WERI-Rb-1 (cell line): ENCODE data around the gene ARAP3.

Experiments
- DNase-seq: peaks from one replicate; pipeline ENCODE4 v3.0.0-alpha.2; 2020
- H3K27ac ChIP-seq: fragments of 250-450 bp; sonication (Bioruptor Pico); 2 replicates; pipeline ENCODE4 v1.5.1; 2020; ENCODE audit warnings: mild to moderate bottlenecking, moderate library complexity
- H3K27me3 ChIP-seq: fragments of 250-450 bp; sonication (Bioruptor Pico); 2 replicates; pipeline ENCODE4 v1.5.1; 2021; ENCODE audit warnings: mild to moderate bottlenecking, low read depth, moderate library complexity; ENCODE audit not compliant: insufficient read depth, severe bottlenecking
- H3K36me3 ChIP-seq: fragments of 250-450 bp; sonication (Bioruptor Pico); 2 replicates; pipeline ENCODE4 v1.5.1; 2020; ENCODE audit warnings: mild to moderate bottlenecking, moderate library complexity
- H3K4me3 ChIP-seq: 2 replicates; pipeline ENCODE4 v1.5.1; 2011; ENCODE audit warnings: low read depth, mild to moderate bottlenecking, control low read depth, low read length
- H3K9me3 ChIP-seq: fragments of 250-450 bp; sonication (Bioruptor Pico); 2 replicates; pipeline ENCODE4 v1.5.1; 2021; ENCODE audit warnings: mild to moderate bottlenecking, moderate library complexity; ENCODE audit not compliant: severe bottlenecking
- TF ChIP-seq, protein P1 (sequence below): IDR thresholded peaks from 2 replicates; pipeline ENCODE4 v1.5.1; 2011; ENCODE audit warnings: low read depth, mild to moderate bottlenecking, control low read depth, inconsistent platforms, low read length

The ARAP3 gene

DNA sequence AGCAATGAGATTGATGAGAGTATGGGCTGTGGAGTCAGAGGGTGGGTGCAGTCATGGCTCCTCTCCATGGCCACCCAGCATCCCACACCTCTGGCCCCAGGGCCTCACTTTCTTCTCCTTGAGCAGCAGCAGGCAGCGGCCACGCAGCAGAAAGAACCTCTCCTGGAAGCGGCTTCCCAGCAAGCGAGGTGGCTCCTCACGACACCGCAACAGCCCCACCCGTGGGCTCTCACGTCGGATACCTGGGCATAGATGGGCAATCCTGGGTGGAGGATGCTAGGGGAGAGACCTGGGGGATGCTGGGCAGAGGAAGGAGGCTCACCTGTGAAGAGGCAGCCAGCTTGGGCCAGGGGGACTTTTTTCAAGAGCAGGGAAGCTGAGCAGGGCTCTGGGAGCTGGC lies 25.6 kb downstream of the ARAP3 start:
- Histone ChIP-seq H3K9me3 (no peaks in the 10 kb centered on the region), H3K4me3 (no peak overlapping the region), H3K27ac (no peak overlapping the region), H3K27me3 (no peaks in the 10 kb centered on the region), H3K36me3 (no peaks in the 10 kb centered on the region)
- DNase-seq, result no peak
- TF ChIP-seq, protein P1, sequence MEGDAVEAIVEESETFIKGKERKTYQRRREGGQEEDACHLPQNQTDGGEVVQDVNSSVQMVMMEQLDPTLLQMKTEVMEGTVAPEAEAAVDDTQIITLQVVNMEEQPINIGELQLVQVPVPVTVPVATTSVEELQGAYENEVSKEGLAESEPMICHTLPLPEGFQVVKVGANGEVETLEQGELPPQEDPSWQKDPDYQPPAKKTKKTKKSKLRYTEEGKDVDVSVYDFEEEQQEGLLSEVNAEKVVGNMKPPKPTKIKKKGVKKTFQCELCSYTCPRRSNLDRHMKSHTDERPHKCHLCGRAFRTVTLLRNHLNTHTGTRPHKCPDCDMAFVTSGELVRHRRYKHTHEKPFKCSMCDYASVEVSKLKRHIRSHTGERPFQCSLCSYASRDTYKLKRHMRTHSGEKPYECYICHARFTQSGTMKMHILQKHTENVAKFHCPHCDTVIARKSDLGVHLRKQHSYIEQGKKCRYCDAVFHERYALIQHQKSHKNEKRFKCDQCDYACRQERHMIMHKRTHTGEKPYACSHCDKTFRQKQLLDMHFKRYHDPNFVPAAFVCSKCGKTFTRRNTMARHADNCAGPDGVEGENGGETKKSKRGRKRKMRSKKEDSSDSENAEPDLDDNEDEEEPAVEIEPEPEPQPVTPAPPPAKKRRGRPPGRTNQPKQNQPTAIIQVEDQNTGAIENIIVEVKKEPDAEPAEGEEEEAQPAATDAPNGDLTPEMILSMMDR, result no peak

DNA sequence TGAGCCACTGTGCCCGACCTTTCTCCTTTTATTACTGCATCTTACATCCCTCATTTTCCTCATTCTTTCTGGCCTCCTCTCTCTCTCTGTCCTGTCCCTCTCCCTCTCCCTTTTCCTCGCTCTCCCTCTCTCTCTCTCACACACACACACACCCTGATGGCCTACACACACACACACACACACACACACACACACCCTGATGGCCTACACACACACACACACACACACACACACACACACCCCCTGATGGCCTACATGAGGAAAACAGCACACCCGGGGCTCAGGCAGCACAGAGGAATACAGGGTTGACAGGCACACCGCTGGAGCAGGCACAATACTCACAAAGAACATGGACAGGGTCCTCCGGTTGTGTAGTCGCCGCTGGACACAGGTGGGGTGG lies 27.0 kb downstream of the ARAP3 start:
- Histone ChIP-seq H3K27ac (no peak overlapping the region), H3K4me3 (no peak overlapping the region), H3K36me3 (no peaks in the 10 kb centered on the region), H3K9me3 (no peaks in the 10 kb centered on the region), H3K27me3 (no peaks in the 10 kb centered on the region)
- TF ChIP-seq, protein P1, result no peak
- no peak for DNase-seq

DNA sequence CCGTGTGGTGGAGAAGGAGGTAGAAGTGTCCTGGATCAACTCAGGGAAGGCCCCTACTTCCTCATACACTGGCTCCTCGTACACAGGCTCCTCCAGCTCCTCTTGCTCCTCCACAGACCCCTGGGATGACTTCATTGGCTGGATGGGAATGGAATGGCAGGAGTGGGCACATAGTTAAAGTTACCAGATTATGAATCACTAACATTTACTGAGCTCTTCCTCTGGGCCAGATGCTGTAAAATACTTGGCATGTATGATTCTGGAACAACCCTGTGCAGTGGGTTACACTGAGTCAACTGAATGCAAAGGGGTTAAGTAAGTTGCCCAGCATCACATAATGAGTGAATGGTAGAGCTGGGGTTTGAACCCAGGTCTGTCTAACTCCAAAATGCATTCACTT lies 27.7 kb downstream of the ARAP3 start:
- Histone ChIP-seq H3K4me3 (no peak overlapping the region), H3K36me3 (no peaks in the 10 kb centered on the region), H3K27ac (no peak overlapping the region), H3K9me3 (no peaks in the 10 kb centered on the region), H3K27me3 (no peaks in the 10 kb centered on the region)
- TF ChIP-seq, protein P1, result no peak
- DNase-seq, result no peak

DNA sequence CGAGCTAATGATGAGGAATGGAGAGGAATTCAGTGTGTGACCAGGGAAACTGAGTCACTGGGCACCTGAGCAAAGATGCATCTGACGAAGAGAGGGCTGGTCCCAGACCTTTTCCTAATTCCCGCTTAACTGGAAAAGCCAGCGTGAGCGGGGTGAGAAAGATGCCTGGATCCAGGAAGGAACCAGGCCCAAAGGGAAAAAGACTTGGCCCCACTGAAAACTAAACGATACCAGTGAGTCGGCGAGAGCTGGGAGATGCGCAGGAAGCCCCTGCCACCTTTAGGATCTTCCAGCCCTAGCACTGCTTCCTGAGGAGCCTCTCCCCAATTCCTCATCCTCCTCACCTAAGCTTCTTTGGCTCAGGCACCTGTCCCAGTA lies 30.3 kb downstream of the ARAP3 start:
- Histone ChIP-seq H3K36me3 (no peaks in the 10 kb centered on the region), H3K9me3 (no peaks in the 10 kb centered on the region), H3K27ac (no peak overlapping the region), H3K4me3 (no peak overlapping the region), H3K27me3 (no peaks in the 10 kb centered on the region)
- DNase-seq, result no peak
- TF ChIP-seq, protein P1, result no peak

DNA sequence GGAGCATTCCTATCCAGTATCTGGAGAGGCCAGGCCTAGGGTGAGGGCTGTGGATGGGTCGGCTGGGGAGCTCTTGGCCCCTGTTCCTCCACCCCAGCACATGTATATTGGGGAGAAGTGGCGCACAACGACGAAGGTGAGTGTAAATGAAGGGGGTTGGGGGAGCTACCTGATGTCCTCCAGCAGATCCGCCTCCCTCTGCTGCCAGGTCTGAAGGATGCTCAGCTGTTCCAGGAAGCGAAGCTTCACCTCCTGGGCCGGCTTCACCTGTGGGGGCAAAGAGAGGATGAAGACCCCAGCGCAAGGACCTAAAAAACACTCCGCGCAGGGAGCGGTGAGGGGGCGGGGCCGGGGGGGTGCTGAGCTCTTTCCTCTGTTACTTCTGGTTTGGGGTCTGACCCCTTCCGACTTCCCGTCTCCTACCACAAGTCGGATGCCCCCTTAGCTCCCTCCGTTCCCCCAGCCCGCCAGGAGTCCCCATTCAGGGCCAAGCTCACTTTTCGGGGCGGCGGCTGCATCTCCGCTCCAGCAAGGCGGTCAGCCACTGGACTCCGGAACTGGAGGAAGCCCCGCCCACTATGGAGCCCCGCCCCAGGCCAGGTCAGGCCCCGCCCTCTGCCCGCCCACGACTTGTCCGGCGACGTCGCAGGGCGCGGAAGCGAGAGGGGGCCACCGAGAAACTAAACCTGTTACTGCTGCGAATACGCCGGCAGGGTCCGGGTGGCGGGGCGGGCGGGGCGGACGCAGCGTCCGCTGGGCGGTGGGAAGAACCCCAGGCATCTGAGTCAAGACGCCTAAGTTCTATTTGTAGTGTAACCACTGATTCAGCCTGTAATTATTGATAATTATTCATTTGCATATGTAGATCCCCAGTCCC lies 30.9 kb downstream of the ARAP3 start, which contains the start of gene FCHSD1:
TSS of gene FCHSD1 (minus strand) at position 568 of the 877 bp plus-strand sequence. CDS start at position 518, 50 bp downstream.
- no peaks in the 10 kb centered on the region for H3K36me3 ChIP-seq
- H3K27me3 ChIP-seq, result no peaks in the 10 kb centered on the region
- no peak within 1 kb of the TSS for H3K4me3 ChIP-seq
- no peaks in the 10 kb centered on the region for H3K9me3 ChIP-seq
- TF ChIP-seq, protein P1, result no peak
- no peak for DNase-seq
- H3K27ac ChIP-seq, result no peak within 1 kb of the TSS

DNA sequence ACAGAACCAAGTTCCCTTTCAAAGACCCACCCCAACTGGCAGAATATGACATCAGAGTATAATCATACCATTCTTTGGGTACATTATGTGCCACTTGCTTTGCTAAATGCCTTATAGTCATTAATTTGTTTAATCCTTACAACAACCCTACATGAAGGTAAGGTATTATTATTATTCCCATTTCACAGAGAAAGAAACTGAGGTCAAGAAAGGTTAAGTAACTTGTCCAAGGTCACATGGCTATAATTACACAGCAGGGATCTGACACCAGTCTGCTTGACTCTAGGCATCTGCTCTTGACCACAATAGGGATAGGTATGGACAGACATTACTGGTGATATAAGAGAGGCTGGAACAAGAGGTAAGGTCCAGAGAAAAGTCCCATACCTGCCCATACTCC lies 32.1 kb downstream of the ARAP3 start:
- H3K4me3 ChIP-seq, result no peak overlapping the region
- no peak overlapping the region for H3K27ac ChIP-seq
- H3K27me3 ChIP-seq, result no peaks in the 10 kb centered on the region
- no peaks in the 10 kb centered on the region for H3K36me3 ChIP-seq
- TF ChIP-seq, protein P1, result no peak
- no peaks in the 10 kb centered on the region for H3K9me3 ChIP-seq
- DNase-seq, result no peak
